K562 (cell line): ENCODE data around the gene TNFAIP3. TPM values are rescaled to one million over a fixed set of nuclear protein-coding genes. Genes with fewer than 3 reads are reported as not detected.

ENCODE experiments used
- ARID2 ChIP-seq: fragments of 450-650 bp; IDR thresholded peaks from 2 replicates; pipeline ENCODE4 v1.6.1; 2017; ENCODE audit warnings: antibody characterized with exemption, mild to moderate bottlenecking
- CLOCK ChIP-seq: fragments of 250-450 bp; sonication (Bioruptor Pico); IDR thresholded peaks from 2 replicates; pipeline ENCODE4 v1.4.0; 2020; ENCODE audit warnings: mild to moderate bottlenecking, moderate library complexity, borderline replicate concordance
- FOXA3 ChIP-seq, 2 experiments: fragments of 450-650 bp in 1 of 2; sonication (generic) in 1 of 2; formaldehyde crosslinking; IDR thresholded peaks in 1 of 2; conservative IDR thresholded peaks in 1 of 2; 2 replicates each; pipeline versions ENCODE4 v1.4.0 to v1.8.0; 2020 to 2022; ENCODE audit warnings: mild to moderate bottlenecking in 2 of 2, missing genetic modification reagents in 1 of 2
- HNRNPUL1 ChIP-seq: fragments of 200-400 bp; formaldehyde crosslinking; IDR thresholded peaks from 2 replicates; pipeline ENCODE4 v1.6.1; 2017; ENCODE audit warnings: low read length
- ID3 ChIP-seq, 2 experiments: fragments of 250-450 bp in 1 of 2; fragments of 450-650 bp in 1 of 2; sonication (Bioruptor Pico) in 1 of 2; IDR thresholded peaks; 2 replicates each; pipeline versions ENCODE4 v1.6.1 to v1.8.0; 2016 to 2021; ENCODE audit warnings: mild to moderate bottlenecking in 2 of 2, moderate library complexity in 2 of 2, missing compliant biosample characterization in 1 of 2, missing genetic modification characterization in 1 of 2
- NFYB ChIP-seq: IDR thresholded peaks from 2 replicates; pipeline ENCODE4 v1.6.1; 2011; ENCODE audit warnings: mild to moderate bottlenecking, moderate library complexity; ENCODE audit not compliant: insufficient read length; ENCODE audit errors: extremely low read depth
- RNF219 ChIP-seq: fragments of 250-450 bp; sonication (Bioruptor Pico); IDR thresholded peaks from 2 replicates; pipeline ENCODE4 v1.5.0; 2022; ENCODE audit warnings: mild to moderate bottlenecking
- SIRT6 ChIP-seq: IDR thresholded peaks from one replicate; pipeline ENCODE4 v1.6.1; 2012; ENCODE audit warnings: low read depth, mild to moderate bottlenecking, control low read depth, inconsistent platforms, low read length, moderate library complexity
- SRSF7 ChIP-seq: fragments of 200-400 bp; formaldehyde crosslinking; optimal IDR thresholded peaks from 2 replicates; pipeline ENCODE3; 2017; ENCODE audit warnings: mild to moderate bottlenecking, low read depth, low read length
- ZBTB17 ChIP-seq: fragments of 450-650 bp; formaldehyde crosslinking; IDR thresholded peaks from 2 replicates; pipeline ENCODE4 v1.4.0; 2020; ENCODE audit warnings: mild to moderate bottlenecking
- polyA plus RNA-seq, 8 experiments: library from polyadenylated mRNA; depleted of rRNA in 4 of 8; stranded (reverse) in 5 of 8; unstranded in 3 of 8; fragments of >200 nt; fragmentation: Nextera tagmentation in 2 of 8; fragmentation: Illumina TruSeq in 1 of 8; extraction: Ambion mirVana in 2 of 8; extraction: Trizol in 1 of 8; gene quantifications; 2 replicates each; pipeline versions ENCODE4 v1.2.1 to v1.2.3, GENCODE V29; 2011 to 2014; ENCODE audit warnings: inconsistent platforms in 1 of 8, missing spikeins in 1 of 8
- total RNA-seq, 7 experiments: library from RNA; depleted of rRNA in 6 of 7; stranded (reverse); fragments of >200 nt in 6 of 7; fragmentation: Illumina TruSeq in 2 of 7; extraction: Trizol in 2 of 7; gene quantifications; 2 replicates each; pipeline versions ENCODE4 v1.2.1 to v1.2.3, GENCODE V29; 2011 to 2021; ENCODE audit warnings: low replicate concordance in 1 of 7
- TF ChIP-seq, protein P1 (sequence below): IDR thresholded peaks from 2 replicates; pipeline ENCODE4 v1.6.1; 2011; ENCODE audit warnings: borderline replicate concordance, low read depth, mild to moderate bottlenecking, moderate library complexity, low read length; ENCODE audit not compliant: insufficient read depth, poor library complexity, severe bottlenecking
- TF ChIP-seq, protein P2 (sequence below): fragments of 250-450 bp; sonication (Bioruptor Pico); IDR thresholded peaks from 2 replicates; pipeline ENCODE4 v1.9.0; 2021; ENCODE audit warnings: mild to moderate bottlenecking, inconsistent platforms
- TF ChIP-seq, protein P3 (sequence below): fragments of 250-450 bp; sonication (Bioruptor Pico); IDR thresholded peaks from 2 replicates; pipeline ENCODE4 v1.8.0; 2021; ENCODE audit warnings: mild to moderate bottlenecking, moderate library complexity

Gene TNFAIP3
- total and polyA plus RNA-seq, 9 of the 15 experiments (the other 6 are each of a cell fraction or from before 2014, with no cell fraction given), result 0.79 to 17.0 (median 6.4) TPM

- TF ChIP-seq, protein P1, sequence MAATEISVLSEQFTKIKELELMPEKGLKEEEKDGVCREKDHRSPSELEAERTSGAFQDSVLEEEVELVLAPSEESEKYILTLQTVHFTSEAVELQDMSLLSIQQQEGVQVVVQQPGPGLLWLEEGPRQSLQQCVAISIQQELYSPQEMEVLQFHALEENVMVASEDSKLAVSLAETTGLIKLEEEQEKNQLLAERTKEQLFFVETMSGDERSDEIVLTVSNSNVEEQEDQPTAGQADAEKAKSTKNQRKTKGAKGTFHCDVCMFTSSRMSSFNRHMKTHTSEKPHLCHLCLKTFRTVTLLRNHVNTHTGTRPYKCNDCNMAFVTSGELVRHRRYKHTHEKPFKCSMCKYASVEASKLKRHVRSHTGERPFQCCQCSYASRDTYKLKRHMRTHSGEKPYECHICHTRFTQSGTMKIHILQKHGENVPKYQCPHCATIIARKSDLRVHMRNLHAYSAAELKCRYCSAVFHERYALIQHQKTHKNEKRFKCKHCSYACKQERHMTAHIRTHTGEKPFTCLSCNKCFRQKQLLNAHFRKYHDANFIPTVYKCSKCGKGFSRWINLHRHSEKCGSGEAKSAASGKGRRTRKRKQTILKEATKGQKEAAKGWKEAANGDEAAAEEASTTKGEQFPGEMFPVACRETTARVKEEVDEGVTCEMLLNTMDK, result no peak
- TF ChIP-seq ZBTB17 (no peak), RNF219 (CRISPR knock-in tag) (no peak), CLOCK (CRISPR knock-in tag) (peak; percentile 77; the same call in 1 of the 2 replicates), NFYB (no peak), ID3 (CRISPR knock-in tag; IDR thresholded peaks at IDR 0.05) (no peak), ID3 (tag; IDR thresholded peaks at IDR 0.05) (peak; percentile 89), HNRNPUL1 (no peak), FOXA3 (CRISPR knock-in tag; conservative IDR thresholded peaks at IDR 0.05 in 1 of 2, IDR thresholded peaks at IDR 0.05 in 1 of 2) (peak in 1 of 2 experiments; percentile 59; a peak in 1 of 4 replicates), SIRT6 (no peak), ARID2 (no peak), SRSF7 (no peak)
- TF ChIP-seq, protein P2, sequence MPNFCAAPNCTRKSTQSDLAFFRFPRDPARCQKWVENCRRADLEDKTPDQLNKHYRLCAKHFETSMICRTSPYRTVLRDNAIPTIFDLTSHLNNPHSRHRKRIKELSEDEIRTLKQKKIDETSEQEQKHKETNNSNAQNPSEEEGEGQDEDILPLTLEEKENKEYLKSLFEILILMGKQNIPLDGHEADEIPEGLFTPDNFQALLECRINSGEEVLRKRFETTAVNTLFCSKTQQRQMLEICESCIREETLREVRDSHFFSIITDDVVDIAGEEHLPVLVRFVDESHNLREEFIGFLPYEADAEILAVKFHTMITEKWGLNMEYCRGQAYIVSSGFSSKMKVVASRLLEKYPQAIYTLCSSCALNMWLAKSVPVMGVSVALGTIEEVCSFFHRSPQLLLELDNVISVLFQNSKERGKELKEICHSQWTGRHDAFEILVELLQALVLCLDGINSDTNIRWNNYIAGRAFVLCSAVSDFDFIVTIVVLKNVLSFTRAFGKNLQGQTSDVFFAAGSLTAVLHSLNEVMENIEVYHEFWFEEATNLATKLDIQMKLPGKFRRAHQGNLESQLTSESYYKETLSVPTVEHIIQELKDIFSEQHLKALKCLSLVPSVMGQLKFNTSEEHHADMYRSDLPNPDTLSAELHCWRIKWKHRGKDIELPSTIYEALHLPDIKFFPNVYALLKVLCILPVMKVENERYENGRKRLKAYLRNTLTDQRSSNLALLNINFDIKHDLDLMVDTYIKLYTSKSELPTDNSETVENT, result no peak; the same call in 1 of the 2 replicates
- TF ChIP-seq, protein P3, sequence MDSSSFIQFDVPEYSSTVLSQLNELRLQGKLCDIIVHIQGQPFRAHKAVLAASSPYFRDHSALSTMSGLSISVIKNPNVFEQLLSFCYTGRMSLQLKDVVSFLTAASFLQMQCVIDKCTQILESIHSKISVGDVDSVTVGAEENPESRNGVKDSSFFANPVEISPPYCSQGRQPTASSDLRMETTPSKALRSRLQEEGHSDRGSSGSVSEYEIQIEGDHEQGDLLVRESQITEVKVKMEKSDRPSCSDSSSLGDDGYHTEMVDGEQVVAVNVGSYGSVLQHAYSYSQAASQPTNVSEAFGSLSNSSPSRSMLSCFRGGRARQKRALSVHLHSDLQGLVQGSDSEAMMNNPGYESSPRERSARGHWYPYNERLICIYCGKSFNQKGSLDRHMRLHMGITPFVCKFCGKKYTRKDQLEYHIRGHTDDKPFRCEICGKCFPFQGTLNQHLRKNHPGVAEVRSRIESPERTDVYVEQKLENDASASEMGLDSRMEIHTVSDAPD (CRISPR knock-in tag), result peak; percentile 61; the same call in 1 of the 2 replicates
These were observed 702 bp upstream of the TNFAIP3 start (continued) for GRCh38 chr6:137866200-137866913.
